ENCODE results near the gene VEGFB.
"Not testable (repeated sequence)": the region's sequence is repeated elsewhere in the genome, so short reads cannot be mapped to it uniquely, and the experiment has no call there.

Gene VEGFB

DNA sequence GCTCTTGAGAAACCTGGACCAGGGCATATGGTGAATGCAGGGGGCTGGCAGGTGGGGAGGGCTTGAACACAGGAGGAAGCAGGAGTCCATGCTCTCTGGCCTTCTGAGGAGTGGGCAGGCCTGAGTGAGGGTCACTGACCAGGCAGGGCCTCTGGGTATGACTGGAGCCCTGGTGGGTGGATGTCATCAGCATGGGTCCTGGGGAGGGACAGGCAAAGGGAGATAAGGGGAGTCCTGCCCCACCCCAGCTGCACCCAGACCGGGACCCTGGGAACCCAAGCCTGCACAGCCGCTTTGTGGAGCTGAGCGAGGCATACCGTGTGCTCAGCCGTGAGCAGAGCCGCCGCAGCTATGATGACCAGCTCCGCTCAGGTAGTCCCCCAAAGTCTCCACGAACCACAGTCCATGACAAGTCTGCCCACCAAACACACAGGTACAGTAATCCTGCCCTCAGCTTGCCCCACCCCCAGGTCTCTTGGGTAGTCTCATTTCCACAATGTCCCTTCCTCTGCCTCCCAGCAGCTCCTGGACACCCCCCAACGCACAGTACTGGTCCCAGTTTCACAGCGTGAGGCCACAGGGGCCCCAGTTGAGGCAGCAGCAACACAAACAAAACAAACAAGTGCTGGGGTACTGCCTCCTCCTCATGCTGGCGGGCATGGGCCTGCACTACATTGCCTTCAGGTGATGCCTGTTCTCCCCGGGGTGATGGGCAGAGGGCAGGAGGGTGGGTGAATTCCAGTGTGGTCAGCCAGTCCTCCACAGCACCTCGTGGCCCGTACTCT lies 2.0 kb upstream of the VEGFB start:
- DNase-seq, result no peak

DNA sequence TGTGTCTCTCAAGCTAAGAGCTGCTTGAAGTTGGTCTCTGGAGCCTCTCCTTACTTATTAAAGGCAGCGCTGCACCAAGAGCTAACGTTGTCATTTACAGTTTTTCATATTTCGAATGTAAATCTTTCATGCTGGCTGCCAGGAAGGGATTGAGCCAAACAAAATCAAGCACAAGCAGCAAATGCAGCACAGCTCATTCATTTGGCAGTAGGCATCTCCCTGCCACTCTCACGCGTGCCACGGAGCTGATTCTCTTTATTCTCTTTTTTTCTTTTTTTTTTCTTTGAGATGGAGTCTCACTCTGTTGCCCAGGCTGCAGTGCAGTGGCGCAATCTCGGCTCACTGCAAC lies 1.4 kb upstream of the VEGFB start:
- DNase-seq, result no peak

DNA sequence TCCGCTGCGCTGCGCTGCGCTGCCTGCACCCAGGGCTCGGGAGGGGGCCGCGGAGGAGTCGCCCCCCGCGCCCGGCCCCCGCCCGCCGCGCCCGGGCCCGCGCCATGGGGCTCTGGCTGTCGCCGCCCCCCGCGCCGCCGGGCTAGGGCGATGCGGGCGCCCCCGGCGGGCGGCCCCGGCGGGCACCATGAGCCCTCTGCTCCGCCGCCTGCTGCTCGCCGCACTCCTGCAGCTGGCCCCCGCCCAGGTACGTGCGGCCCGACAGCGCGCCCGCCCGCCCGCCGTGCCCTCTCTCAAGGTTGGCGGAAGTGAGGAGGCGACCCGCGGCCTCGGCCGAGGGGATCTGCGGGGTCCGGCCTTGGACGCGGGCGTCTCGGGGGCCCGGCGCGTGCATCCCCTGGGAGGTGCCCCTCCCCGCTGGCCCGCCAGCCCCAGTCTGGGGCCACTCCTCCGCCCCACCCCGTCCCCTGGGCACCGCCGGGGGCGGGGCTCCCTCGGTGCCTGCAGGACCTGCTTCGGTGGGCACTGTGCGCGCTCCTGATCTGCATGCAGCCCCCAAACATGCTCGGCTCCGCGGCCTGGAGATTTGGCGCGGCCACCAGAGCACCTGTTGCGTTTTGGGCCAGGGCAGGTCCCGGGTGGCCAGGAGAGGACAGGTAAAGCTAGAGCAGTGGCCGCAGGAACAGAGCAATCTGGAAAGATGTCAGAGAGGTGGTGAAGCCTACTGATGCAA lies 429 bp downstream of the VEGFB start:
- DNase-seq, result peak; percentile 27

DNA sequence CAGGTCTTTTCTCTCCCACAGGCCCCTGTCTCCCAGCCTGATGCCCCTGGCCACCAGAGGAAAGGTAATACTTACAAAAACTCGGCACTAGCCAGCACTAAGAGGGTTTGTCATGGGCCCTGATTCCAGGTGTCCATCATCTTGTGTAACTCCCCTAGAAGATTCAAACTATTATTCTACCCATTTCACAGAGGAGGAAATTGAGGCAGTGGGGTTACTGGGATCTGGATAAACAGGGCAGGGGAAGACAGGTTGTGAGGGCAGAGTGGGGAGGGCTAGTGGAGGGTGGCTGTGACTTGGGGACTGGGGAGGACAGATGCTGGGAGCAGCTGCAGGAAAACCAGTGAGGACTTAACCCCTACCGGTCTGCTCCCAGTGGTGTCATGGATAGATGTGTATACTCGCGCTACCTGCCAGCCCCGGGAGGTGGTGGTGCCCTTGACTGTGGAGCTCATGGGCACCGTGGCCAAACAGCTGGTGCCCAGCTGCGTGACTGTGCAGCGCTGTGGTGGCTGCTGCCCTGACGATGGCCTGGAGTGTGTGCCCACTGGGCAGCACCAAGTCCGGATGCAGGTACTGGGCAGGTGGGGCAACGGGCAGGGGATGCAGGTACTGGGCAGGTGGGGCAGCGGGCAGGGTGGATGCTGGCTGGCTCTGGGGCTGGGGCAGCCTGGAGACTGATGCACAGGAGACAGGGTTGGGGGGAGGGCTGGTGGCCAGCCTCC lies 1.2 kb downstream of the VEGFB start:
- no peak for DNase-seq

DNA sequence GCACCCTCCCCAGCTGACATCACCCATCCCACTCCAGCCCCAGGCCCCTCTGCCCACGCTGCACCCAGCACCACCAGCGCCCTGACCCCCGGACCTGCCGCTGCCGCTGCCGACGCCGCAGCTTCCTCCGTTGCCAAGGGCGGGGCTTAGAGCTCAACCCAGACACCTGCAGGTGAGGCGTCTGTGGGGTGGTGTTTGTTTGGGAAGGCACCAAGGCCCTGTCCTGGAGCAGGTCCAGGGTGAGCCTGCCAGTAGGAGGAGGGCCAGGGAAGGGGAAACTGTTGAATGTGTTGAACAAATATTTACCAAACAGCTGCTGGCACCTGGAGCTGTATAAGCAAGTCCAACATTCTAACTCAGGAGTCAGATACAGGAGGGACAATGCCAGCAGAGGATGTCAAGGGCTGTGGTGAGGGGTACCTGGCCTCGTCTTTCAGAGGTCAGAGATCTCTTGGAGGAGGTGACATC lies 3.1 kb downstream of the VEGFB start:
- no peak for DNase-seq

DNA sequence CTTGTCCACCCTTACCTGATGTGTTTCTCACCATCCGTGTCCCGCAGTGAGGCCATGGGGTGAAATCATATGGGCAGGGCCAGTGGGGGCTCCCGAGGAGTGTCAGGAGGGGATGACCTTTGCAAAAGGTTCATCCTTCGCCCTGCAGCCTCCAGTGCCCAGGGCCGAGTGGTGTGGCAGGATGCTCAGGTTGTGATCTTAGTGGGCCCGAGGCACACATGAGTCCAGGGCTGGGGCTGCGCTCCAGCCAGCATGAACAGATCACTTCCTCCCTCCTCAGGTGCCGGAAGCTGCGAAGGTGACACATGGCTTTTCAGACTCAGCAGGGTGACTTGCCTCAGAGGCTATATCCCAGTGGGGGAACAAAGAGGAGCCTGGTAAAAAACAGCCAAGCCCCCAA lies 3.7 kb downstream of the VEGFB start:
- no peak for DNase-seq

DNA sequence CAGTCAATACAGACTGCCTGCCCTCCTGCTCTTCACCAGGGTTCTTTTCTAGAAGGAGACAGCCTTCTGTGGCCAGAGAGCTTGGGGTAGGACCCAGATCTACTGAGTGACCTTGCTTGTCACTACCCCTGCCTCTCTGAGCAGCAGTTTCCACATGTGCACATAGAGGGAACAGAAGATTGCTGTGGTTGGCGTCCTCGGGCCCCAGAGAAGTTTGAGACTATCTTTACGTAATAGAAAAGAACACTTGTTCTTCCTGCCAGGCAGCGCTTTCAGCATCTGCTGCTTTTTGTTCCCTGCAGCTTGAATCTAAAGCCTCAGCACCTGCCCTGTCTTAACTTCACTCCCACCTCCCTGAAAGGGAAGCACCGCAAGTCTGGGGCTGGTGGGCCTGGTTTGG lies 4.6 kb downstream of the VEGFB start:
- no peak for DNase-seq

DNA sequence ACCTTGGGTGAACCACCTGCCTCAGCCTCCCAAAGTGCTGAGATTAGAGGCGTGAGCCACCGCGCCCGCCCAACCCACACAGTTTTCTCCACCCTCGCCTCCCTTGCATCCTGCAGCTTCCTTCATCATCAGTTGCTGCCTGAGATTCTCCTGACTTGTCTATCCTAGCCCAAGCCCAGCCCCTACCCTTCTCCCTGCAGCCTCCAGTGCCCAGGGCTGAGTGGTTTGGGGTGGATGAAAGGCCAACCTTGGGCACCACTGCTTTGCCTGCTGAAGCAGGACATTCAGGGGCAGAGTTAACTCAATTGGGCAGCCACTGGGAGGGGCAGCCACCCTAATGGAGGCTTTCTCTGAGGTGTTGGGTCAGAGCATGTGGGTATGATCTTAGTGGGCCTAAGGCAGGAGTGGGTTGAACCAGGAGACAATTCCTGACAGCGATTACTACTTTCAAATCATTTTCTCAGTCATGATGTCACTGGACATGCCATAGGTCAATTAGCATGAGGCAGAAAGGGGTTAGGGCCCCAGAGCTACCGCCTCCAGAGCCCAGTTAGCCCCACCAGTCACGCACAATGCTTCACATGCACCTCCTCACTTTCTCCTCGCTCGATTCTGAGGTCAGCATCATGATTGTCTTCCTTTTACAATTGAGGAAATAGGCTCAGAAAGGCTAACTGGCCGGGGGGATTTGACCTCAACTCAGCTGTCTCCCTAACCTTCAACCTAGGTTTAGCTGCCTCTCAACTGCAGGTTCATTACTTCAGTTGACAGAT lies 5.5 kb downstream of the VEGFB start:
- no peak for DNase-seq

DNA sequence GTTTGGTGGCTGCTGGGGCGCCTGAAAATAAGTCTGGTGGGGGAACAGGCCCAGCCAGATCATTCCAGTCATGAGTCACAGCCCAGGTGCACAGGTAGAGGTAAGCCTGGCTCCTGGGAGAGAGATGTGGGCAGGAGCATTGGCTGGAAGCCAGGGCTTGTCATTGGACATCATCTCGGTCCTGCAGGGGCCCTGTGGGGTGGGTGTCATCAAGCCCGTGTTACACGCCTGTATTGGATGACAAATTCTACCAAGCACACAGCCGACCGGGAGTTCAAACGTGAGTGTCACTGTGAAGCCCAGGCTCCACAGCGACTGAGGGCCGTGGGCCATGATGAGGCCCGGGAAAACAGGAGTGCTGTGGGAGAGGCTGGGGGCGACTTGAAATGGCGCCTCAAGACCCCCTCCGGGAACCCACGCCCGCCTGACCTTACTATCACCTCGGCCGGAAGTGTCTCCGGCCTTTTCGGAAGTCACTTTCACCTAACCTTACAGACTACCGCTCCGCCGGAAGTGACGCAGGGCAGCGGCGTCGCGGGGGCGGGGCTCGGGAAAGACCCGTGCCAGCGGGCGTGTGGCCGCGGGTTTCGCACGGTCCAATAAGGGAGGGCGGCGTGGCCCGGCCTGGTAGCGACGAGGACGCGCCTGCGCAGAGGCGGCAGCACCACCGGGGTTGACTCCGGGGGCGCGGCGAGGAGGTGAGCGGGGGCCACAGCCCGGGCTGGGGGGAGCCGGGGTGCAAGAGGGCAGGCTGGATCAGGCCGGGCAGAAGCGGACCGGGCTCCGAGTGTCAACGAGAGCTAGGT lies 6.3 kb downstream of the VEGFB start, which contains the start of gene FKBP2:
Gene FKBP2 (plus strand): TSS at position 661 of the 806 bp plus-strand sequence. CDS start 1,293 bp downstream, outside the sequence.
- DNase-seq, result peak; percentile 94

DNA sequence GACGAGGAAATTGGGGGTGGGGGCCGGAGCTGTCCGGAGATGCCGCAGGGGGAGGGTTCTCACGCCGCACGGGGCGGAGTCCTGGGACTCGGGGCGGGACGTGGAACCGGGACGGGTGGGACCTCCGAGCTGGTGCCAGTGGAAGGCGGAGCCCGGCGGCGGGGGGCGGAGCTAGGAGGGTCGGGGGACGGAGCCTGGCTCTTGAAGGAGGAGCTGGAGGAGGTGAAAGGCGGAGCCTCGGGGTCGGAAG lies 6.8 kb downstream of the VEGFB start:
- peak; percentile 99 for DNase-seq

DNA sequence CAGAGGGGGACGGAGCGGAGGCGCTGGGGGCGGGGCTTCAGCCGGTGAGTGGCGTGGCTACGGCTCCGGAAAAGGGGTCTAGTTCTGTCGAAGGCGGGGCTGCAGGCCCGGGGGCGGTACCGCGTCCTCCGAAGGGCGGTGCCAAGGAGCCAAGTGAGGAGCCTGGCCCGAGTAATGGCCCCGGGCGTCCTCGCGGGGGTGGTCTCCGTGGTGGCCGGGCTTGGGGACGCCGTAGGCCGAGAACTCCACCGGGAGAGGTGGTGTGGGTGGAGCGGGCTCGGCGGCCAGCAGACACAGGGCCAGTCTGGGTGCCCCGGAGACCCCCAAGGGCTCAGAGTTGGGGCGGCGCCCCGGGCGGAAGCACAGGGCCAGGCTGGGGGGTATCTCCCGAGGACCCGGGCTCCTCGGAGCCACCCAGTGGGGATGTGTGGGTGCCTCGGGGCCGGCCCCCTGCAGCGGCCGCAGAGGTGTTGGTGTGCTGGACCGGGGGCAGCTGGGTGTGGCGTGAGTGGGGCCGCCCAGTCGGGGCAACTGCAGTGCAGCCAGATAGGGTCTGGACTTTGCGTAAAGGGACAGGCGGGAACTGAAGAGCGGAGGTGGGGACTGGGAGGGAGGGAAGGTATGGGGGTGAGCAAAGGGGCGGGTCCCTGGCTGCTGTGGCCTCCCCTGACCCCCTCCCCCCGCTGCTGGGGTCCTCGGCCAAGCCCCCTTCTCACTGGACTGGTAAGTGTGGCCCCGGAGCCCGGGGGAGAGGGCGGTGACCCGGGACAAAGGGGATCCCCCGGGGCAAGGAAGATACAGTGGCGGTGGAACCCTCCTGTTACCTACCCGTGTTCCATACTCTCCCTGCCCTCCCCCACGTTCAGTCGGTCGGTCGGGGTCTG lies 7.3 kb downstream of the VEGFB start:
- no peak for DNase-seq

DNA sequence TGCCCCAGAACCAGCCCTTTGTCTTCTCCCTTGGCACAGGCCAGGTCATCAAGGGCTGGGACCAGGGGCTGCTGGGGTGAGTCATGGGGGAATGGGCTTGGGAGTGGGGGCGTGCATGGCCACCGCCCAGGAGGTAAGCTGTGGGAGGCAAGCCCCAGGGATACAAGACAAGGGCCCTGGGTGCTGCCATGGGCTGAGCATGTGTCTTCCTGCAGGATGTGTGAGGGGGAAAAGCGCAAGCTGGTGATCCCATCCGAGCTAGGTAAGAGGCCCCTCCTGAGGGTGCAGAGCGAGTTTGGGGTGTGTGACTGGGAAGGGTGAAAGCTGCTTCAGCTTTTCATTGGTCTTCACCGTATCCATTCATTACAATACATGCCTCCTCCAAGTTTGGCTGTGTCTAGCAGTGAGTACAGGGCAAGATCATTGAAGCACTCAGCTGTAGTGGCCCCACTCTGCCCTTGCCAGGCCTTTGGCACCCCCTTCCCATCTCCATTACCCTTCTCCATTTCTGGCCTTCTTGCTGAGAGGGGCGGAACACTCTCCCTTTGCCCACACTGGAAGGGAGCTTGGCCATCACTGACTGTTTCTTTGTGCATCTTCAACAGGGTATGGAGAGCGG lies 9.0 kb downstream of the VEGFB start:
- DNase-seq, result no peak

DNA sequence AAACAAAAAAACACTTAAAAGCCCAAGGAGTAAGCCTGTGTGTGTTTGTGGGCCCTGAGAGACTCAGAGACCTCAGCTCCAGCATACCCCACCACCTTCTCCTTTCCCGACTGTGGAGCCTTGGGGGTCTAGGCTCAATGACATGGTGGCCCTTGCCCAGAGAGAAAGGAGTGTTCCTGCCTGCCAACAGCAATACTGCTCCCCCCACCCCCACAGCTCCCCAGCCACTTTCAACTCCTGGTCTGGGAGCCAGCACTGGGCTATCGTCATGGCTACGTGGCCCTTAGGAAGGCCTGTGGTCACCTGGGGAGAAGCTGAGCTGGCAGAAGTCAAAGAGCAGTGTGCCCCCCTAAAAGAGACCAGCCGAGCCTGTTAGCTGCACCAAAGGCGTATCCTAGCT lies 9.7 kb downstream of the VEGFB start:
- no peak for DNase-seq

DNA sequence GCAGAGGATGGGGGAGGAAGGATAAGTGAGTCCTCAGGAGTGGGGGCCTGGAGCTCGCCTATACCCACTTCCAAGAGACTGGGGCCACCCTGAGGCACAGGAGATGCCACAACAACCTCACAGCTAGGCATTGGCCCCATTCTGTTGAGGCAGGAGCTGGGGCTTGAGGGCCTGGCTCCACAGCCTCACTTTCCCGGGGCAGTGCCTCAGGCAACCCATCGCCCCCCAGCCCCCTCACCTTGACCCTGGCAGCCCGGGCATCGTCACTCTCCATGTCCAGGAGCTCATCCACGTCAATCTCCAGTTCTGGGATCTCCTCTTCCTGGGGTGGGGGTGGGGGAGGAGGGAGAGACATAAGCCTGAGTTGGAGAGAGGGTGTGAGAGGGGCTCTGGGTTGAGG lies 10.6 kb downstream of the VEGFB start:
- no peak for DNase-seq

DNA sequence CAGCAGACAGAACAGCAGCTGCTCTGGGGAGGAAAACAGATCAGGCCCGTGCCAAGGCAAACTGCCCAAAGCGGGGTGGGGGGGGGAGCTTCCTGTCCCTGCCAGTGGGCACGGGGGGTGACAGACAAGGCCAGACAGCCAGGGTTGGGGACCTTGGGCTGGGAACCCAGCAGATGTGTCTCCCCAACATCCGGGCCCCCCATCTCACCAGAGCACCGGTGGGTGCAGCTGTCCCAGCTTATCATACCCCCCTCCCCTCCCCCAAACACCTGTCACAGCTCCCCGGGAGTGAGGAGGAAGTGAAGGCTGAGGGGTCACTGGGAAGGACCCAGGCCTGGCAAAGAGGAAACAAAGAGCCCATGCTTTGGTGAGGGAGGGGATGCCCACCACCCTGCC lies 11.0 kb downstream of the VEGFB start:
- no peak for DNase-seq

DNA sequence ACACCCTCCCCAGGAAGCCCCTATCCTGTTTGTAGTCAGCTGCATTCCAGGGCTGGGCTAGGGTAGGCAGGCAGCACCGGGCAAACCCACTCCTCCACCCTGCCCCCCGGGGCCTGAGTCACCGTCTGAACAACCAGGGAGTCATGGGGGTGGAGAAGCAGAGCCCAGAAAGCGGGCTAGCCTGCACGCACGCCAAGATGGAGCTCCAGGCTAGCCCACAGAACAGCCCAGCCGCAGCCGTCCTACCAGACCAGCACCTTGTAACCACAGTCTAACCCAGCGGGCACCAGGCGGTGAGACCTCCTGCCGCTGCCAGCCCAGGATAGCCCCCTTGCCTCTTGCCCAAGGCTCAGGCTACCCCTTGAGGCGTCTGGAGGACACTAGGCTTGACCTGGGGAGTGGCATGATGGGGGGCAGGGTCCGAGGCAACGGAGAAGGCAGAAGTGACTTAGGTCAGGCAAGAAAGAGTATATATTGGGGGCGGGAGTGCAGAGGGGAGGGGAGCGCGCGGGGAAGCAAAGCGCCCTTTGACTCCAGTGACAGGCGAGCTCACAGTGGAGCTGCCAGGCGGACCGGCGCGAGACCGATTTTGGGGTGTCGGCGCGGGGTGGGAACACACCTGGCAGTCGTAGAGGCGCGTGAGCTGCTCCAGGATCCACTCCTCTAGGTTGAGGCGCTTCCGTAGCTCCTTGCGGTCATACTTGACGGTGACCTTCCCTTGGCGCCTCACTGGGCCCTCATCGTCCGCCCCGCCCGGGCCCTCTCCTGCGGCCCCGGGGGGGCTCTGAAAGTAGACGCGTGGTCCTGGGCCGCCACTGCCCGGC lies 11.6 kb downstream of the VEGFB start:
- no peak for DNase-seq

DNA sequence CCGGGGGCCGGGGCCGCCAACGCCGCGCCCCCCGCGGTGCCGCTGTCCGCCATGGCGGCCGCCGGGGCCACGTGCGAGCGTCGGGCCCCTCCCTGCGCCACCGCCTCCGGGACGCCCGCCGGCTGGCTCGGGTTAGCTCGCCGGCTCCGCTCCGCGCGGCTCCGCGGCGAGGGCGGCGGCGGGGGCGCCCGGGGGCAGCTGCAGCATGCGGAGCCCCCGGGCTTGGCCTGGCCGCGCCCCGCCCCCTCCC lies 12.2 kb downstream of the VEGFB start:
- not testable (repeated sequence) for DNase-seq

DNA sequence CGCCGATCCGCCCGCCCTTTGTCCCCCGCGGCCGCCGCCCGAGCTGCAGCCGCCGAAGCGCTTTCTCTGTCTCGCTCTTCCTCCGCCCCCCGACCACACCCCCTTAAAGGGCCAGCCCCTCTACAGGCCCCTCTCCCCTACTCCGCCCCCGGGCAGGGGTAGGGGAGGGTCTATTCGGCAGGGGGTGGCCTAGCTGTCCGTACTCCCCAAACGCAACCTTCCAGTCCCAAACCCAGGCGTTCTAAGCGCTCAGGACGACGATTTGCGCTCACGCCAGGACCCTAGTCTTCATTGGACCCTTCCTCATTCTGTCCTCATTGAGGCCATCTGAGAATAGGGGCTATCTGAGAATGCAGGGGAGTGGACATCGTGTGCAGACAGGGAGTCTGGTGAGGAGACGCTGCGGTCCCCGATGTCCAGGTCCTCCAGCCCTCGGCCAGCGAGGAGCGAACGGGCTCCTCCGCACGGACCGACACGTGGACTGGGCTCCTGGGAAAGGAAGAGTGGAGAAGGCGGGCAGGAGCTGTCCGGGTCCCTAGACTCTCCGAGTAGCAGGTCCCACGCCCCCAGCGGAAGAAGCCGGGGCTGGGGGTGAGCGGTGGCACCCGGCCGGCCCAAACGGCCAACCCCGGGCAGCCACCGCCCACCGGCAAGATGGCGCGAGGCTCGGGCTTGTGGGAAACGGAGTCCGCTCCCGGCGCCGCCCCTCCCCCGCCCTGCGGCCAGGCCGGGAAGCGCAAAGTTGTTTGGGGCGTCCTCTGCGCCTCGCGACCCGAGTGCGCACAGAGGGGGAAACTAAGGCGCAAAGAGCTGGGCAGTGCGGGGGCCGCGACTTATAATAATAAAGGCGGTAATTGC lies 12.7 kb downstream of the VEGFB start, which contains the start of gene PPP1R14B:
Gene PPP1R14B (minus strand): TSS at position 73 of the 858 bp plus-strand sequence. CDS start 270 bp downstream, outside the sequence.
- DNase-seq, result peak; percentile 85

Measured in NCI-H2227 treated with DMSO at 0.1 percent for 48 hours (cell line).